ENCODE measurements around the gene SLC2A14.

- no peak for TF ChIP-seq CTCF (IDR thresholded peaks at IDR 0.05; ENCODE audit: low read length)
- TF ChIP-seq EZH2 (optimal IDR thresholded peaks at IDR 0.05; ENCODE audit: low read depth, low read length): no peak
- no peak for TF ChIP-seq EZH2phosphoT487 (IDR thresholded peaks at IDR 0.05; ENCODE audit: low read length)
Observed at GRCh38 chr12:7835766-7836165, 36.9 kb downstream of the SLC2A14 start.
